Fibroblast of lung (primary cell): ENCODE measurements around the gene GTF2F2.

Source experiments
- EZH2 ChIP-seq: IDR thresholded peaks from 2 replicates; pipeline ENCODE4 v1.5.1; 2012; ENCODE audit warnings: low read length, control low read depth, mild to moderate bottlenecking; ENCODE audit errors: missing control alignments
- TF ChIP-seq, protein P1 (sequence below), 2 donors: IDR thresholded peaks in 1 of 2; conservative IDR thresholded peaks in 1 of 2; 1 replicate in 1 of 2; 2 replicates in 1 of 2; pipeline ENCODE4 v1.5.1; 2011 to 2012; ENCODE audit warnings: low read length in 2 of 2, control low read depth in 1 of 2, inconsistent platforms in 1 of 2, low read depth in 1 of 2, mild to moderate bottlenecking in 1 of 2

DNA sequence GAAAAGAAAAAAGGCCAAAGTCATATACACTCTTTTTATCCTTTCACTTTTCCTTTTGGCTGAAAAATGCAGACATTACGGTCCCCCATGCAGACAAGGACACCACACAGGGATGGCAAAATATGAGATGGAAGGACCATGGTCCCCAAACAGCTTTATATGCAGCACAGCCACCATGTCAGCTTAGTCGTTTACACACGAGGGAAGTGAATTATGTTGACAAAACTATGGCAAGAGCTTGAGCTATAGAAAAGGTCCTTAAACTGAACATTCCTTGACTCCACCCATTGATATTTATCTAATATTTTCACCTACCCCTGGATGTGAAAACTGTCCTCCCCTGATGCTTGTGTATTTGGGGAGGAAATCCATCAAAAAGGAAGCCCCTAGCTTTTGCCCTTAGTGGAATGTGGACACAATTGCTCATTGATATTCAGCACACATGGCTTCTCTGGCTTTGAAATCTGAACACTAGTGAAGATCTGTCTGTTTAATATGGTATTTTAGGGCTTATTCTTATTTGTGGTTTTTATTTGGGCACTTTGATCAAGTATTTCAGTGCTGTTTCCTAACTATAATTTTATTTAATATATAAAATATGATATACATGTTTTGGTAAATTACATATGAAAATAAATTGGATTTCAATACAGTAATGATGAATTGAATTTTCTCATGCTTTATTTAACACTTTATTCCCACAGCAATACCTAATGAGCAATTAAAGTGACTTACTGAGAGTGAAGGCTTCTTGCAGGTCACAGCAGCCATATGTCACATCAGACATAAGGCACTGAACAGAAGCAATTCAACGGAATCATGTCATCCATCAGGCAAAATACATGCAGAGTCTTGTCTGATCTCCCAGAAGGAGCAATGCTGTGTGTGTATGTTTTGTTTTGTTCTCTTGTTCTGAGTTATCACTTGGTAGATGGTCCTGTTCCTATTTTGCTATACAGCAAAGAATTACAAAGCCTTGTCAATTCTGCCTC is 6.8 kb upstream of the GTF2F2 start:
- TF ChIP-seq, protein P1, sequence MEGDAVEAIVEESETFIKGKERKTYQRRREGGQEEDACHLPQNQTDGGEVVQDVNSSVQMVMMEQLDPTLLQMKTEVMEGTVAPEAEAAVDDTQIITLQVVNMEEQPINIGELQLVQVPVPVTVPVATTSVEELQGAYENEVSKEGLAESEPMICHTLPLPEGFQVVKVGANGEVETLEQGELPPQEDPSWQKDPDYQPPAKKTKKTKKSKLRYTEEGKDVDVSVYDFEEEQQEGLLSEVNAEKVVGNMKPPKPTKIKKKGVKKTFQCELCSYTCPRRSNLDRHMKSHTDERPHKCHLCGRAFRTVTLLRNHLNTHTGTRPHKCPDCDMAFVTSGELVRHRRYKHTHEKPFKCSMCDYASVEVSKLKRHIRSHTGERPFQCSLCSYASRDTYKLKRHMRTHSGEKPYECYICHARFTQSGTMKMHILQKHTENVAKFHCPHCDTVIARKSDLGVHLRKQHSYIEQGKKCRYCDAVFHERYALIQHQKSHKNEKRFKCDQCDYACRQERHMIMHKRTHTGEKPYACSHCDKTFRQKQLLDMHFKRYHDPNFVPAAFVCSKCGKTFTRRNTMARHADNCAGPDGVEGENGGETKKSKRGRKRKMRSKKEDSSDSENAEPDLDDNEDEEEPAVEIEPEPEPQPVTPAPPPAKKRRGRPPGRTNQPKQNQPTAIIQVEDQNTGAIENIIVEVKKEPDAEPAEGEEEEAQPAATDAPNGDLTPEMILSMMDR (conservative IDR thresholded peaks at IDR 0.05 in 1 of 2, IDR thresholded peaks at IDR 0.05 in 1 of 2; ENCODE audit: low read depth in 1 of 2, low read length in 2 of 2): no peak
- TF ChIP-seq EZH2: no peak
